Endothelial cell of umbilical vein (primary cell): ENCODE measurements around the gene CEBPZOS.

ENCODE experiments used
- EZH2 ChIP-seq: IDR thresholded peaks from 2 replicates; pipeline ENCODE4 v1.6.1; 2012; ENCODE audit warnings: borderline replicate concordance, low read depth, mild to moderate bottlenecking, moderate library complexity, low read length, inconsistent platforms; ENCODE audit not compliant: severe bottlenecking
- FOS ChIP-seq: IDR thresholded peaks from 2 replicates; pipeline ENCODE4 v1.6.1; 2011; ENCODE audit warnings: mild to moderate bottlenecking, low read length, moderate library complexity, borderline replicate concordance; ENCODE audit not compliant: insufficient read depth
- GATA2 ChIP-seq: IDR thresholded peaks from 2 replicates; pipeline ENCODE4 v1.7.0; 2011; ENCODE audit warnings: low read depth, mild to moderate bottlenecking, moderate library complexity, mixed read lengths, low read length; ENCODE audit not compliant: insufficient read length, insufficient read depth
- MAX ChIP-seq: IDR thresholded peaks from 2 replicates; pipeline ENCODE4 v1.6.1; 2011; ENCODE audit not compliant: insufficient read depth, insufficient read length
- MYC ChIP-seq: IDR thresholded peaks from one replicate; pipeline ENCODE4 v1.6.1; 2011; ENCODE audit warnings: mild to moderate bottlenecking, low read depth, low read length
- POLR2A ChIP-seq: IDR thresholded peaks from 2 replicates; pipeline ENCODE4 v1.6.1; 2012; ENCODE audit warnings: low read depth, mild to moderate bottlenecking, control low read depth, low read length
- POLR2AphosphoS5 ChIP-seq: IDR thresholded peaks from 2 replicates; pipeline ENCODE4 v1.6.1; 2012; ENCODE audit warnings: low read depth, mild to moderate bottlenecking, control low read depth, low read length, moderate library complexity; ENCODE audit not compliant: insufficient read depth
- TF ChIP-seq, protein P1 (sequence below), 2 donors: IDR thresholded peaks; 1 replicate in 1 of 2; 2 replicates in 1 of 2; pipeline ENCODE4 v1.5.1; 2011; ENCODE audit warnings: low read length in 2 of 2, mild to moderate bottlenecking in 2 of 2, moderate library complexity in 2 of 2, control low read depth in 1 of 2, inconsistent platforms in 1 of 2, low read depth in 1 of 2; ENCODE audit not compliant: insufficient read depth in 1 of 2; ENCODE audit errors: extremely low read depth in 1 of 2

- TF ChIP-seq EZH2 (no peak), POLR2A (peak; percentile 85), GATA2 (no peak), FOS (peak; percentile 5), MAX (peak; percentile 21), POLR2AphosphoS5 (peak; percentile 93), MYC (no peak)
- TF ChIP-seq, protein P1, sequence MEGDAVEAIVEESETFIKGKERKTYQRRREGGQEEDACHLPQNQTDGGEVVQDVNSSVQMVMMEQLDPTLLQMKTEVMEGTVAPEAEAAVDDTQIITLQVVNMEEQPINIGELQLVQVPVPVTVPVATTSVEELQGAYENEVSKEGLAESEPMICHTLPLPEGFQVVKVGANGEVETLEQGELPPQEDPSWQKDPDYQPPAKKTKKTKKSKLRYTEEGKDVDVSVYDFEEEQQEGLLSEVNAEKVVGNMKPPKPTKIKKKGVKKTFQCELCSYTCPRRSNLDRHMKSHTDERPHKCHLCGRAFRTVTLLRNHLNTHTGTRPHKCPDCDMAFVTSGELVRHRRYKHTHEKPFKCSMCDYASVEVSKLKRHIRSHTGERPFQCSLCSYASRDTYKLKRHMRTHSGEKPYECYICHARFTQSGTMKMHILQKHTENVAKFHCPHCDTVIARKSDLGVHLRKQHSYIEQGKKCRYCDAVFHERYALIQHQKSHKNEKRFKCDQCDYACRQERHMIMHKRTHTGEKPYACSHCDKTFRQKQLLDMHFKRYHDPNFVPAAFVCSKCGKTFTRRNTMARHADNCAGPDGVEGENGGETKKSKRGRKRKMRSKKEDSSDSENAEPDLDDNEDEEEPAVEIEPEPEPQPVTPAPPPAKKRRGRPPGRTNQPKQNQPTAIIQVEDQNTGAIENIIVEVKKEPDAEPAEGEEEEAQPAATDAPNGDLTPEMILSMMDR (IDR thresholded peaks at IDR 0.05; ENCODE audit: extremely low read depth in 1 of 2, insufficient read depth in 1 of 2, low read depth in 1 of 2, low read length in 2 of 2) = no peak
Observed at GRCh38 chr2:37231241-37232130, 35.2 kb downstream of the CEBPZOS start, which contains the start of the genes CEBPZ and NDUFAF7.
